IPS-20b (cell line): Measurements from ENCODE around the gene SPI1.

ENCODE experiments used
- H3K27ac ChIP-seq: one replicate; pipeline ENCODE4 v1.5.1; 2013; ENCODE audit warnings: low read length
- H3K27me3 ChIP-seq: 2 replicates; pipeline ENCODE4 v1.6.1; 2013; ENCODE audit warnings: mild to moderate bottlenecking, low read length, inconsistent platforms; ENCODE audit not compliant: insufficient read depth
- H3K36me3 ChIP-seq: 2 replicates; pipeline ENCODE4 v1.6.1; 2013; ENCODE audit warnings: low read depth, mild to moderate bottlenecking, inconsistent platforms, low read length, moderate library complexity; ENCODE audit not compliant: insufficient read depth
- H3K4me1 ChIP-seq: 2 replicates; pipeline ENCODE4 v1.6.1; 2013; ENCODE audit warnings: mild to moderate bottlenecking, control low read depth, inconsistent platforms, low read length, moderate library complexity; ENCODE audit not compliant: insufficient read depth
- H3K4me3 ChIP-seq: 2 replicates; pipeline ENCODE4 v1.5.1; 2013; ENCODE audit warnings: mild to moderate bottlenecking, low read length, inconsistent platforms
- H3K9ac ChIP-seq: 2 replicates; pipeline ENCODE4 v1.6.1; 2013; ENCODE audit warnings: low read depth, mild to moderate bottlenecking, inconsistent platforms, low read length, moderate library complexity
- H3K9me3 ChIP-seq: 2 replicates; pipeline ENCODE4 v1.6.1; 2013; ENCODE audit warnings: mild to moderate bottlenecking, low read depth, low read length, inconsistent platforms; ENCODE audit not compliant: insufficient read depth

Gene SPI1

GRCh38 chr11:47376525-47377371 is 1.6 kb downstream of the SPI1 start:
- Histone ChIP-seq H3K4me1 (no peaks in the 10 kb centered on the region), H3K36me3 (no peaks in the 10 kb centered on the region), H3K9ac (no peak overlapping the region), H3K27ac (no peak overlapping the region), H3K9me3 (no peaks in the 10 kb centered on the region), H3K27me3 (no peaks in the 10 kb centered on the region), H3K4me3 (no peak overlapping the region)

- H3K27me3 ChIP-seq = no peaks in the 10 kb centered on the region
- no peaks in the 10 kb centered on the region for H3K4me1 ChIP-seq
- H3K9me3 ChIP-seq = no peaks in the 10 kb centered on the region
- H3K27ac ChIP-seq = no peak overlapping the region
- no peak overlapping the region for H3K4me3 ChIP-seq
- no peaks in the 10 kb centered on the region for H3K36me3 ChIP-seq
- no peak overlapping the region for H3K9ac ChIP-seq
Measured at GRCh38 chr11:47376107-47376524, 2.2 kb downstream of the SPI1 start.

- Histone ChIP-seq H3K36me3 (no peaks in the 10 kb centered on the region), H3K27ac (no peak overlapping the region), H3K9me3 (no peaks in the 10 kb centered on the region), H3K4me3 (no peak overlapping the region), H3K27me3 (no peaks in the 10 kb centered on the region), H3K9ac (no peak overlapping the region), H3K4me1 (no peaks in the 10 kb centered on the region)
Measured at GRCh38 chr11:47375546-47376085, 2.7 kb downstream of the SPI1 start.

GRCh38 chr11:47375020-47375419 is 3.3 kb downstream of the SPI1 start:
- no peaks in the 10 kb centered on the region for H3K27me3 ChIP-seq
- H3K9me3 ChIP-seq = no peaks in the 10 kb centered on the region
- no peak overlapping the region for H3K9ac ChIP-seq
- H3K36me3 ChIP-seq = no peaks in the 10 kb centered on the region
- H3K27ac ChIP-seq = no peak overlapping the region
- H3K4me1 ChIP-seq = no peaks in the 10 kb centered on the region
- no peak overlapping the region for H3K4me3 ChIP-seq

- Histone ChIP-seq H3K4me3 (no peak overlapping the region), H3K9ac (no peak overlapping the region), H3K27ac (no peak overlapping the region), H3K36me3 (no peaks in the 10 kb centered on the region), H3K9me3 (no peaks in the 10 kb centered on the region), H3K4me1 (no peaks in the 10 kb centered on the region), H3K27me3 (no peaks in the 10 kb centered on the region)
Measured at GRCh38 chr11:47374720-47375019, 3.7 kb downstream of the SPI1 start.

- H3K9ac ChIP-seq = no peak overlapping the region
- H3K4me1 ChIP-seq = no peaks in the 10 kb centered on the region
- H3K36me3 ChIP-seq = no peaks in the 10 kb centered on the region
- no peak overlapping the region for H3K4me3 ChIP-seq
- no peaks in the 10 kb centered on the region for H3K9me3 ChIP-seq
- H3K27me3 ChIP-seq = no peaks in the 10 kb centered on the region
- no peak overlapping the region for H3K27ac ChIP-seq
Measured at GRCh38 chr11:47373876-47374719, 4.2 kb downstream of the SPI1 start.

- Histone ChIP-seq H3K4me3 (no peak overlapping the region), H3K9me3 (no peaks in the 10 kb centered on the region), H3K27me3 (no peaks in the 10 kb centered on the region), H3K9ac (no peak overlapping the region), H3K4me1 (no peaks in the 10 kb centered on the region), H3K27ac (no peak overlapping the region), H3K36me3 (no peaks in the 10 kb centered on the region)
Measured at GRCh38 chr11:47372422-47372821, 5.9 kb downstream of the SPI1 start.

GRCh38 chr11:47369676-47370075 is 8.7 kb downstream of the SPI1 start:
- Histone ChIP-seq H3K27me3 (no peaks in the 10 kb centered on the region), H3K9me3 (no peaks in the 10 kb centered on the region), H3K4me3 (no peak overlapping the region), H3K4me1 (no peaks in the 10 kb centered on the region), H3K36me3 (no peaks in the 10 kb centered on the region), H3K9ac (no peak overlapping the region), H3K27ac (no peak overlapping the region)

- no peaks in the 10 kb centered on the region for H3K4me1 ChIP-seq
- no peak overlapping the region for H3K9ac ChIP-seq
- no peaks in the 10 kb centered on the region for H3K9me3 ChIP-seq
- H3K4me3 ChIP-seq = no peak overlapping the region
- no peak overlapping the region for H3K27ac ChIP-seq
- H3K27me3 ChIP-seq = no peaks in the 10 kb centered on the region
- no peaks in the 10 kb centered on the region for H3K36me3 ChIP-seq
Measured at GRCh38 chr11:47366020-47366490, 12.3 kb downstream of the SPI1 start.

GRCh38 chr11:47361419-47361818 is 16.9 kb downstream of the SPI1 start:
- no peaks in the 10 kb centered on the region for H3K36me3 ChIP-seq
- no peak overlapping the region for H3K4me3 ChIP-seq
- H3K27ac ChIP-seq = no peak overlapping the region
- no peaks in the 10 kb centered on the region for H3K4me1 ChIP-seq
- no peaks in the 10 kb centered on the region for H3K9me3 ChIP-seq
- H3K9ac ChIP-seq = no peak overlapping the region
- H3K27me3 ChIP-seq = no peaks in the 10 kb centered on the region

- Histone ChIP-seq H3K9me3 (no peaks in the 10 kb centered on the region), H3K4me1 (no peaks in the 10 kb centered on the region), H3K9ac (no peak overlapping the region), H3K4me3 (no peak overlapping the region), H3K36me3 (no peaks in the 10 kb centered on the region), H3K27ac (no peak overlapping the region), H3K27me3 (no peaks in the 10 kb centered on the region)
Measured at GRCh38 chr11:47360341-47360740, 18.0 kb downstream of the SPI1 start.

GRCh38 chr11:47359586-47359985 is 18.8 kb downstream of the SPI1 start:
- no peak overlapping the region for H3K27ac ChIP-seq
- no peak overlapping the region for H3K4me3 ChIP-seq
- H3K9ac ChIP-seq = no peak overlapping the region
- H3K27me3 ChIP-seq = no peaks in the 10 kb centered on the region
- H3K4me1 ChIP-seq = no peaks in the 10 kb centered on the region
- no peaks in the 10 kb centered on the region for H3K9me3 ChIP-seq
- H3K36me3 ChIP-seq = no peaks in the 10 kb centered on the region
